HG03442 (cell line): ENCODE results near the gene MISP3.

Experiments
- ATAC-seq: cut with Tn5 transposase; IDR thresholded peaks from one replicate; pipeline ENCODE4 v1.9.1; 2021; ENCODE audit warnings: mild to moderate bottlenecking, moderate library complexity; ENCODE audit not compliant: unreplicated experiment

The MISP3 gene

GRCh38 chr19:14053032-14053431 is 19.6 kb upstream of the MISP3 start:
- no peak for ATAC-seq

GRCh38 chr19:14053500-14053899 is 19.1 kb upstream of the MISP3 start:
- ATAC-seq = no peak

GRCh38 chr19:14054099-14054498 is 18.5 kb upstream of the MISP3 start:
- no peak for ATAC-seq

- ATAC-seq = no peak
Observed at GRCh38 chr19:14054721-14055120, 17.9 kb upstream of the MISP3 start.

GRCh38 chr19:14055396-14055795 is 17.2 kb upstream of the MISP3 start:
- no peak for ATAC-seq

- ATAC-seq = no peak
Observed at GRCh38 chr19:14056069-14056666, 16.4 kb upstream of the MISP3 start.

GRCh38 chr19:14056741-14057356 is 15.7 kb upstream of the MISP3 start:
- no peak for ATAC-seq

- no peak for ATAC-seq
Observed at GRCh38 chr19:14058182-14059092, 14.1 kb upstream of the MISP3 start.

- no peak for ATAC-seq
Observed at GRCh38 chr19:14059093-14059480, 13.5 kb upstream of the MISP3 start.

GRCh38 chr19:14059652-14060155 is 12.9 kb upstream of the MISP3 start:
- ATAC-seq = no peak

GRCh38 chr19:14061081-14061749 is 11.4 kb upstream of the MISP3 start:
- ATAC-seq = no peak

- ATAC-seq = no peak
Observed at GRCh38 chr19:14061751-14062557, 10.6 kb upstream of the MISP3 start, which contains the start of gene PALM3. Gene PALM3, minus strand, starts transcription at chr19:14062076. Its CDS starts 96 bp downstream, at chr19:14061980.

GRCh38 chr19:14062558-14062855 is 10.1 kb upstream of the MISP3 start:
- no peak for ATAC-seq

GRCh38 chr19:14063105-14063504 is 9.5 kb upstream of the MISP3 start:
- ATAC-seq = no peak

- ATAC-seq = no peak
Observed at GRCh38 chr19:14066134-14066533, 6.5 kb upstream of the MISP3 start.

- ATAC-seq = no peak
Observed at GRCh38 chr19:14070268-14071050, 2.1 kb upstream of the MISP3 start.

GRCh38 chr19:14073261-14073924 is 807 bp downstream of the MISP3 start:
- peak; percentile 45 for ATAC-seq

- ATAC-seq = no peak
Observed at GRCh38 chr19:14073925-14074838, 1.6 kb downstream of the MISP3 start.
